Upper lobe of left lung (tissue), 4 donors: ENCODE results near the gene EIF5A2.

Experiments used
- EP300 ChIP-seq, 4 donors: sonication (generic); formaldehyde crosslinking; IDR thresholded peaks; one replicate each; pipeline ENCODE4 v1.5.1; 2017; ENCODE audit warnings: antibody characterized with exemption in 4 of 4, control low read depth in 2 of 4
- POLR2A ChIP-seq, 4 donors: fragments of 450-650 bp; IDR thresholded peaks; one replicate each; pipeline ENCODE4 v1.5.1; 2016 to 2017; ENCODE audit warnings: antibody characterized with exemption in 4 of 4, mild to moderate bottlenecking in 2 of 4
- POLR2AphosphoS5 ChIP-seq, 2 donors: sonication (generic); formaldehyde crosslinking; IDR thresholded peaks; one replicate each; pipeline ENCODE4 v1.5.1; 2017; ENCODE audit warnings: antibody characterized with exemption in 2 of 2
- TF ChIP-seq, protein P1 (sequence below), 6 experiments: fragments of 450-650 bp in 4 of 6; fragments of 200-600 bp in 2 of 6; sonication (generic) in 2 of 6; IDR thresholded peaks; one replicate each; pipeline ENCODE4 v1.5.1; 2016 to 2019; ENCODE audit warnings: antibody characterized with exemption in 6 of 6

DNA sequence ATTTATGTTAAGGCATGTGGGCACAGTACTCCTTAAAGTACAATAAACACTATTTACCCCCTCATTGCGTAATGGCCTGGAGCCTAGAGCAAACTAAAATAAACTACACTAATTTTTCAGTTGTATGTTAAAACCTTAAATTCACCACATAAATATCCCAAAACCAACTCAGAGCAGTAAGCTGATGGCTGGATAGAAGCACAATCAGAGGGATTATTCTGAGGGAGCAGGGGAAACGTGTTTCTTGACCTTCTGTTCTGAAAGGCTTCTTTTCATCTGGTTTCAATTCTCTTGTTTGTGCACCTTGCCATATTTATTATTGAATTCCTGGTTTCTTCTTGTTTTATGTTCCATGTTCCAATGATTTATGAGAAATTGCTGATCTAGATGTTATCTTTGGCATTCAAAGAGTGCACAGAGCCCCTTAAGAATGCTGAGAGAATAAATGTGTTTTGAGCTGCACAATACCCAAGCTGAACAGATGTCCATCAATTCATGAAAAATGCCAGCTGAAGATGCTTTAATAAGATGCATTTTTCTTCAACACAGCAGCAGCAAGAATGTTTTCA is 68.1 kb downstream of the EIF5A2 start:
- TF ChIP-seq, protein P1, sequence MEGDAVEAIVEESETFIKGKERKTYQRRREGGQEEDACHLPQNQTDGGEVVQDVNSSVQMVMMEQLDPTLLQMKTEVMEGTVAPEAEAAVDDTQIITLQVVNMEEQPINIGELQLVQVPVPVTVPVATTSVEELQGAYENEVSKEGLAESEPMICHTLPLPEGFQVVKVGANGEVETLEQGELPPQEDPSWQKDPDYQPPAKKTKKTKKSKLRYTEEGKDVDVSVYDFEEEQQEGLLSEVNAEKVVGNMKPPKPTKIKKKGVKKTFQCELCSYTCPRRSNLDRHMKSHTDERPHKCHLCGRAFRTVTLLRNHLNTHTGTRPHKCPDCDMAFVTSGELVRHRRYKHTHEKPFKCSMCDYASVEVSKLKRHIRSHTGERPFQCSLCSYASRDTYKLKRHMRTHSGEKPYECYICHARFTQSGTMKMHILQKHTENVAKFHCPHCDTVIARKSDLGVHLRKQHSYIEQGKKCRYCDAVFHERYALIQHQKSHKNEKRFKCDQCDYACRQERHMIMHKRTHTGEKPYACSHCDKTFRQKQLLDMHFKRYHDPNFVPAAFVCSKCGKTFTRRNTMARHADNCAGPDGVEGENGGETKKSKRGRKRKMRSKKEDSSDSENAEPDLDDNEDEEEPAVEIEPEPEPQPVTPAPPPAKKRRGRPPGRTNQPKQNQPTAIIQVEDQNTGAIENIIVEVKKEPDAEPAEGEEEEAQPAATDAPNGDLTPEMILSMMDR (IDR thresholded peaks at IDR 0.05), result no peak
- TF ChIP-seq POLR2A (IDR thresholded peaks at IDR 0.05) (no peak), EP300 (IDR thresholded peaks at IDR 0.05) (no peak), POLR2AphosphoS5 (IDR thresholded peaks at IDR 0.05) (no peak)
